ENCODE data around the gene CEP162. TPM values are rescaled to one million over a fixed set of nuclear protein-coding genes. Genes with fewer than 3 reads are reported as not detected.
"Not testable (repeated sequence)": the region's sequence is repeated elsewhere in the genome, so short reads cannot be mapped to it uniquely, and the experiment has no call there.

Gene CEP162
- total and polyA plus RNA-seq, 5 experiments from 2014 or later: 2.4 to 9.4 (median 7.7) TPM

GRCh38 chr6:84218091-84218490 lies 9.4 kb downstream of the CEP162 start:
- POLR2A ChIA-PET: no interaction called here
- no peak for DNase-seq
- no peak overlapping the region for H3K27ac Mint-ChIP-seq
- H3K27me3 Mint-ChIP-seq: no peaks in the 10 kb centered on the region
- H3K36me3 Mint-ChIP-seq: peaks cover 0 to 16% (median 2%) of the 10 kb centered on the region in 3 donors
- H3K4me3 Mint-ChIP-seq: no peak overlapping the region
- H3K4me1 Mint-ChIP-seq: peaks cover 0 to 10% (median under 1%) of the 10 kb centered on the region in 4 donors
- H3K9me3 Mint-ChIP-seq: no peaks in the 10 kb centered on the region
- ATAC-seq: no peak

GRCh38 chr6:84213217-84213616 lies 14.2 kb downstream of the CEP162 start:
- no peak overlapping the region for H3K4me3 Mint-ChIP-seq
- no peaks in the 10 kb centered on the region for H3K4me1 Mint-ChIP-seq
- H3K27ac Mint-ChIP-seq: no peak overlapping the region
- peaks cover 8 to 42% (median 24%) of the 10 kb centered on the region in 3 donors for H3K36me3 Mint-ChIP-seq
- POLR2A ChIA-PET: no interaction called here
- no peak for DNase-seq
- H3K27me3 Mint-ChIP-seq: no peaks in the 10 kb centered on the region
- no peak for ATAC-seq
- H3K9me3 Mint-ChIP-seq: no peaks in the 10 kb centered on the region

GRCh38 chr6:84204011-84204410 lies 23.4 kb downstream of the CEP162 start:
- no peaks in the 10 kb centered on the region for H3K27me3 Mint-ChIP-seq
- DNase-seq: no peak
- peaks cover 9 to 57% (median 56%) of the 10 kb centered on the region in 3 donors for H3K36me3 Mint-ChIP-seq
- H3K27ac Mint-ChIP-seq: peak overlapping the region in 2 of 10 donors; percentile 26 to 40
- ATAC-seq: no peak
- H3K4me3 Mint-ChIP-seq: no peak overlapping the region
- peaks cover 0 to 1% (median 0%) of the 10 kb centered on the region in 9 donors for H3K9me3 Mint-ChIP-seq
- POLR2A ChIA-PET: no interaction called here
- peaks cover 0 to 4% (median 1%) of the 10 kb centered on the region in 4 donors for H3K4me1 Mint-ChIP-seq

- H3K4me3 Mint-ChIP-seq, DNase-seq, ATAC-seq, H3K27me3 Mint-ChIP-seq, H3K27ac Mint-ChIP-seq, H3K4me1 Mint-ChIP-seq, H3K9me3 Mint-ChIP-seq, POLR2A ChIA-PET: not testable (repeated sequence)
- H3K36me3 Mint-ChIP-seq: peaks cover 5 to 55% (median 48%) of the 10 kb centered on the region in 3 donors
Observed at GRCh38 chr6:84199987-84200386, 27.5 kb downstream of the CEP162 start.

- Mint-ChIP-seq H3K36me3 (peaks cover 16 to 59% (median 47%) of the 10 kb centered on the region in 3 donors), H3K4me1 (peaks cover 0 to 2% (median 0%) of the 10 kb centered on the region in 4 donors), H3K27ac (no peak overlapping the region), H3K27me3 (no peaks in the 10 kb centered on the region), H3K4me3 (no peak overlapping the region), H3K9me3 (peaks cover 0 to 1% (median 0%) of the 10 kb centered on the region in 9 donors)
- DNase-seq: no peak
- POLR2A ChIA-PET: no interaction called here
- no peak for ATAC-seq
Observed at GRCh38 chr6:84197708-84198107, 29.7 kb downstream of the CEP162 start.

GRCh38 chr6:84193114-84193708 lies 34.2 kb downstream of the CEP162 start:
- no peak overlapping the region for H3K4me3 Mint-ChIP-seq
- ATAC-seq: no peak
- no peak overlapping the region for H3K27ac Mint-ChIP-seq
- DNase-seq: no peak
- no peaks in the 10 kb centered on the region for H3K27me3 Mint-ChIP-seq
- POLR2A ChIA-PET: no interaction called here
- no peaks in the 10 kb centered on the region for H3K9me3 Mint-ChIP-seq
- peaks cover 33 to 75% (median 68%) of the 10 kb centered on the region in 3 donors for H3K36me3 Mint-ChIP-seq
- H3K4me1 Mint-ChIP-seq: peaks cover 0 to 2% (median 0%) of the 10 kb centered on the region in 4 donors

- Mint-ChIP-seq H3K36me3 (peaks cover 33 to 72% (median 68%) of the 10 kb centered on the region in 3 donors), H3K27me3 (no peaks in the 10 kb centered on the region), H3K4me3 (no peak overlapping the region), H3K27ac (no peak overlapping the region), H3K4me1 (peaks cover 0 to 2% (median 0%) of the 10 kb centered on the region in 4 donors), H3K9me3 (no peaks in the 10 kb centered on the region)
- DNase-seq: no peak
- no peak for ATAC-seq
- POLR2A ChIA-PET: no interaction called here
Observed at GRCh38 chr6:84191802-84192201, 35.6 kb downstream of the CEP162 start.

GRCh38 chr6:84189356-84189755 lies 38.1 kb downstream of the CEP162 start:
- H3K4me1 Mint-ChIP-seq, H3K27ac Mint-ChIP-seq, POLR2A ChIA-PET, H3K4me3 Mint-ChIP-seq, H3K9me3 Mint-ChIP-seq, DNase-seq, ATAC-seq, H3K27me3 Mint-ChIP-seq: not testable (repeated sequence)
- peaks cover 24 to 57% (median 55%) of the 10 kb centered on the region in 3 donors for H3K36me3 Mint-ChIP-seq

- H3K9me3 Mint-ChIP-seq: peaks cover 0 to 6% (median 0%) of the 10 kb centered on the region in 9 donors
- DNase-seq (no peak), ATAC-seq (no peak)
- H3K36me3 Mint-ChIP-seq: peaks cover 8 to 42% (median 32%) of the 10 kb centered on the region in 3 donors
- H3K27ac Mint-ChIP-seq: no peak overlapping the region
- no peaks in the 10 kb centered on the region for H3K27me3 Mint-ChIP-seq
- no peak overlapping the region for H3K4me3 Mint-ChIP-seq
- no peaks in the 10 kb centered on the region for H3K4me1 Mint-ChIP-seq
- POLR2A ChIA-PET: no interaction called here
Observed at GRCh38 chr6:84183430-84183829, 44.0 kb downstream of the CEP162 start.

GRCh38 chr6:84182001-84182400 lies 45.4 kb downstream of the CEP162 start:
- H3K36me3 Mint-ChIP-seq: peaks cover 6 to 36% (median 24%) of the 10 kb centered on the region in 3 donors
- POLR2A ChIA-PET: no interaction called here

GRCh38 chr6:84177241-84177640 lies 50.2 kb downstream of the CEP162 start:
- no peak for DNase-seq
- Mint-ChIP-seq H3K27ac (no peak overlapping the region), H3K36me3 (peaks cover 11 to 45% (median 41%) of the 10 kb centered on the region in 3 donors), H3K4me3 (no peak overlapping the region), H3K27me3 (no peaks in the 10 kb centered on the region), H3K4me1 (no peaks in the 10 kb centered on the region), H3K9me3 (peaks cover 0 to 6% (median 0%) of the 10 kb centered on the region in 9 donors)
- POLR2A ChIA-PET: no interaction called here
- ATAC-seq: no peak

More at GRCh38 chr6:84182001-84182400, 45.4 kb downstream of the CEP162 start:
- no peaks in the 10 kb centered on the region for H3K27me3 Mint-ChIP-seq
- H3K9me3 Mint-ChIP-seq: peaks cover 0 to 6% (median 0%) of the 10 kb centered on the region in 9 donors
- H3K4me1 Mint-ChIP-seq: no peaks in the 10 kb centered on the region
- H3K27ac Mint-ChIP-seq: no peak overlapping the region
- no peak overlapping the region for H3K4me3 Mint-ChIP-seq
- no peak for DNase-seq
- no peak for ATAC-seq

- DNase-seq (no peak), ATAC-seq (no peak)
- POLR2A ChIA-PET: no interaction called here
- H3K27me3 Mint-ChIP-seq: no peaks in the 10 kb centered on the region
- H3K9me3 Mint-ChIP-seq: no peaks in the 10 kb centered on the region
- H3K4me1 Mint-ChIP-seq: peaks cover 0 to 4% (median 0%) of the 10 kb centered on the region in 4 donors
- H3K27ac Mint-ChIP-seq: peak overlapping the region in 1 of 10 donors; percentile 76
- peaks cover 9 to 48% (median 32%) of the 10 kb centered on the region in 3 donors for H3K36me3 Mint-ChIP-seq
- H3K4me3 Mint-ChIP-seq: no peak overlapping the region
Observed at GRCh38 chr6:84172574-84172973, 54.9 kb downstream of the CEP162 start.

- Mint-ChIP-seq H3K27ac (no peak overlapping the region), H3K27me3 (no peaks in the 10 kb centered on the region), H3K4me3 (no peak overlapping the region), H3K4me1 (peaks cover 0 to 4% (median 0%) of the 10 kb centered on the region in 4 donors), H3K9me3 (no peaks in the 10 kb centered on the region), H3K36me3 (peaks cover 9 to 48% (median 36%) of the 10 kb centered on the region in 3 donors)
- DNase-seq (no peak), ATAC-seq (no peak)
- POLR2A ChIA-PET: no interaction called here
Observed at GRCh38 chr6:84172080-84172479, 55.4 kb downstream of the CEP162 start.

GRCh38 chr6:84167457-84167856 lies 60.0 kb downstream of the CEP162 start:
- H3K27ac Mint-ChIP-seq: no peak overlapping the region
- peaks cover 0 to 3% (median 0%) of the 10 kb centered on the region in 9 donors for H3K9me3 Mint-ChIP-seq
- POLR2A ChIA-PET: no interaction called here
- H3K27me3 Mint-ChIP-seq: no peaks in the 10 kb centered on the region
- no peak for ATAC-seq
- H3K4me1 Mint-ChIP-seq: peaks cover 0 to 4% (median 0%) of the 10 kb centered on the region in 4 donors
- H3K36me3 Mint-ChIP-seq: peaks cover 20 to 48% (median 46%) of the 10 kb centered on the region in 3 donors
- no peak overlapping the region for H3K4me3 Mint-ChIP-seq
- DNase-seq: no peak
